HK-2 (cell line): Measurements from ENCODE around the gene ZC3H8.
"Not testable (repeated sequence)": the region's sequence is repeated elsewhere in the genome, so short reads cannot be mapped to it uniquely, and the experiment has no call there.

Experiments
- DNase-seq: peaks from one replicate; pipeline ENCODE4 v3.0.0-alpha.2; 2018; ENCODE audit not compliant: unreplicated experiment

ZC3H8 gene

GRCh38 chr2:112259509-112260294 is 4.9 kb upstream of the ZC3H8 start:
- DNase-seq: peak; percentile 48

DNA sequence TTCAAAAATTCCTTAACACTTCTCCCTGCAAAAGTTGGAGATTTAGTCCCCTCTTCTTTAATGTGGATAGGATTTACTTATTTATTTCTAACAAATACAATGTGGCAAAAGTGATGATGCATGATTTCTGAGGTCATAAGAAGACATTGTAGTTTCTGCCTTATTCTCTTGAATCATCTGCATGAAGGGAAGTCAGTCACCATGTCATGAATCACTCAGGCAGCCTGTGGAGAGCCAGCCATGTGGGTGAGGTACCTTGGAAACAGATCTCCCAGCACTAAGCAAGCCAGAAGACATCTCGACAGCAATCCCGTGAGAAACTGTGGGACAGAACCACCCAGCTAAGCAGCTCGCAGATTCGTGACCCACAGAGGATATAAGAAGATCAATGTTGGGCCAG is 2.7 kb upstream of the ZC3H8 start:
- peak; percentile 29 for DNase-seq

DNA sequence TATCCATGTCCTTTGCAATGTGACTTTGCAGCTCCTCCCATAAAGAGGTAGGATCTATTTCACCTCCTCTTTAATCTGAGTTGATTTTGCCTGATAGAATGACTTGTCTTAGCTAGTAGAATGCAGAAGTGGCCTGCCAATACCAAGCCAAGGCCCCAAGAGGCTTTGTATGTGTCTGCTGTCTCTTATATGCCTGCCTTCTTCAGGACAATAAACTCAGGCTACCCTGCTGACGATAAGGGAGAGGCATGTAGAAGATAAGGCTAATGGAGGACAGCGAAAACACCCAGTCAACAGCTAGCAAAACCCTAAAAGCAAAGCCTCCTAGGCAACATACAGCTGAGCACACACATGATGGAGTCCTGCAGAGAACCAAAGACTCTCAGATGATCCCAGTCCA is 1.8 kb upstream of the ZC3H8 start:
- no peak for DNase-seq

- DNase-seq: no peak
These were observed 1.0 kb upstream of the ZC3H8 start for GRCh38 chr2:112255875-112256274.

GRCh38 chr2:112253261-112253815 is 1.5 kb downstream of the ZC3H8 start:
- no peak for DNase-seq

DNA sequence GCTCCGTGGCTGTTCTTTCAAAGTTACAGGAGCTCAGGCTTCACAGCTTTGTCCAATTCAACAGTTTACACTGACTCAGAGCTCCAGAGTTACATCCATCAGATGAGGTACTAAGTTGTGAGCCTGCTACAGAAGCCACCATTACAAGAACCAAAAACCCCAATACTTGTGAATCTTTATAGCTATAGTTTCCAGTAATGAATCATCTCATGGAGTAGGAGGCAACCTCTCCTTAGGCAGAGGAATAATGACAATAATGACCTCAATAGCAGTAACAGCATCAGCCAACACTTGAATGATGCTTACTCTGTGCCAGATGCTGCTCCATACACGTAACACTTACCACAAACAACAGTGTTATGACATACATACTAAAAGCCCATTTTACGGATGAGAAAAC is 3.6 kb downstream of the ZC3H8 start:
- DNase-seq: no peak

DNA sequence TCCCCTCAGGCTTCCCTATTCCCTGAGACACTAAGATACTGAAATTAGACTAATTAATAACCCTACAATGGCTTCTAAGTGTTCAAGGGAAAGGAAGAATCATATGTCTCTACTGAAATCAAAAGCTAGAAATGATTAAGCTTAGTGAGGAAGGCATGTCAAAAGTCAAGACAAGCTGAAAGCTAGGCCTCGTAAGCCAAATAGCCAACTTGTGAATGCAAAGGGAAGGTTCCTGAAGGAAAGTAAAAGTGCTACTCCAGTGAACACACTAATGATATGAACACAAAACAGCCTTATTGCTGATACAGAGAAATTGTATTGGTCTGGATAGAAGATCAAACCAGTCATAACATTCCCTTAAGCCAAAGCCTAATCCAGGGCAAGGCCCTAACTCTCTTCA is 10.0 kb downstream of the ZC3H8 start:
- DNase-seq: no peak

GRCh38 chr2:112243233-112243632 is 11.6 kb downstream of the ZC3H8 start:
- no peak for DNase-seq

GRCh38 chr2:112242384-112242783 is 12.5 kb downstream of the ZC3H8 start:
- no peak for DNase-seq

DNA sequence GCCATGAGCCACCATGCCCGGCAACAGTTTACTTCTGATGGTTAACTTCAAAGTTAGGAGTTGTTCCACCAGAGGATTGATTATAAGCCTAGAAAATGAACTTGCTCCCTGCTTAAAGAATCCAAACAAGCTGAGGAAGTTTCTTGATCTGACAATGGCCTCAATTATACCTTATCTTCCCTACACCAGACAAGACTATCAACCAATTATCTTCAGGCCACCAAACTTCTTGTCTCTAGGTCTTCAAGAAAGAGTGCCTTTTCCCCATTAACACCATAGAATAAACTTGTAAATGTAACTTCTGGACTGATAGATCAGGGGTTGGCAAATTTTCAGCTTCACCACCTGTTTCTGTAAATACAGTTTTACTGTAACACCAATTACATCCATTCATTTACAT is 15.0 kb downstream of the ZC3H8 start:
- no peak for DNase-seq

- no peak for DNase-seq
These were observed 24.5 kb downstream of the ZC3H8 start for GRCh38 chr2:112230371-112230770.

DNA sequence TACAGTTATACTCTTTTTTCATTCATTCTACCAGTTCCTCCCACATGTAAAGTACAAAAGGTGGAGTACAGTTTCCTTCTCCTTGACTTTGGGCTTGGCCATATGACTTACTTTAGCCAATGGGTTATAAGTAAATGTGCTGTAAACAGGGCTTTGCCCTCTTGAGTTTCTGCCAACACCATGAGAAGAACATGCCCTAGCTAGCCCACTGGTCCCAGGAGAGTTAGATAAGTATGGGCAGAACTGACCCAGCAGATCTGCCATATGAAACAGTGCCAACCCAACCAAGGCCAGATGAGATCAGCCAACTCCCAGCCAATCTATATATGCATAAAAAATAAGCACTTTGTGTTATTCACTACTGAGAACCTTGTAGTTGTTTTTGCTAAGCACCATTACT is 25.5 kb downstream of the ZC3H8 start:
- DNase-seq: no peak

GRCh38 chr2:112220831-112221230 is 34.0 kb downstream of the ZC3H8 start:
- no peak for DNase-seq

GRCh38 chr2:112220186-112220585 is 34.7 kb downstream of the ZC3H8 start:
- no peak for DNase-seq

GRCh38 chr2:112217854-112218253 is 37.0 kb downstream of the ZC3H8 start:
- no peak for DNase-seq

GRCh38 chr2:112216167-112216566 is 38.7 kb downstream of the ZC3H8 start:
- no peak for DNase-seq

DNA sequence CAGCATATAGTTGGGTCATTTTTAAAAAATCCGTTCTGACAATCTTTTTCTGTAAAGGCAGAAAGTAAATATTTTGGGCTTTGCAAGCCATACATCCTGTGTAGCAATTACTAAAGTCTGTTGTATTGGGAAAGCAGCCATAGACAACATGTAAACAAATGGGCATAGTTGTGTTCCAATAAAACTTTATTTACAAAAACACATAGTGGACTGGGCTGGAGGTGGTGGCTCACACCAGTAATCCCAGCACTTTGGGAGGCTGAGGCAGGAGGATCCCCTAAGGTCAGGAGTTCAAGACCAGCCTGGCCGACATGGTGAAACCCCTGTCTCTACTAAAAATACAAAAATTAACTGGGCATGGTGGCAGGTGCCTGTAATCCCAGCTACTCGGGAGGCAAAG is 46.9 kb downstream of the ZC3H8 start:
- not testable (repeated sequence) for DNase-seq

- no peak for DNase-seq
These were observed 50.4 kb downstream of the ZC3H8 start for GRCh38 chr2:112204411-112204810.

DNA sequence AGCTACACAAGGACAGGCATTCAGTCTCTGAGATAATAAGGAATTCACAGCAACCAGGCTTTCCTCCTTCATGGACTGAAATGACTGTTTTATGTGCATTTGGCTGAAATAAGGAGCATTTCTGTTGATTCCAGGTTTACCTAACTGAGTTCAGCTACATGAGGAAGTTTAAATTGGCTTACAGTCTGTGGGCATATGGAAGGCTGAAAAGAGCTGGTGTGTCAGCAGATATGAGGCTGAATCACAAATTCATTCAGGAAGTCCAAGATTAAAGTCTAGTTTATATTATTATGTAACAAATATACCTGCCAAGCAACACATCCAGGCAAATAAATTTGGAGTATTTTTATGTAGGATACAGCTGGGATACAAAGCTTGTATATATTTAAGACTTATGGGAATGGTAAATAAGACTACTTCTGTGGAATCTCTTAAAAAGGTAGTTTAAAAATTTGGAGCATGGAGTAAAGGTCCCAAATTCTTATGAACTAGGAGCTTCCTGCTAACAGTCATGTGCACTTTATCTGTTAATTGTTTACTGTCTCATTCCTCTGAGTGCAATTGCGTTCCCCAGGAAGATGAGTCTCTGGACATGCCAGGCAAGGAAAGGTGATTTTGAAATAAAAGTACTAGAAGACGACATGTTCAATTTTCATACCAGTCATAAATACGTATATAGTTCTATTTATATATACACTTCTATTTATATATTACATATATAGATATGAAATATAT is 53.0 kb downstream of the ZC3H8 start:
- no peak for DNase-seq

- no peak for DNase-seq
These were observed 55.7 kb downstream of the ZC3H8 start for GRCh38 chr2:112199188-112199587.

DNA sequence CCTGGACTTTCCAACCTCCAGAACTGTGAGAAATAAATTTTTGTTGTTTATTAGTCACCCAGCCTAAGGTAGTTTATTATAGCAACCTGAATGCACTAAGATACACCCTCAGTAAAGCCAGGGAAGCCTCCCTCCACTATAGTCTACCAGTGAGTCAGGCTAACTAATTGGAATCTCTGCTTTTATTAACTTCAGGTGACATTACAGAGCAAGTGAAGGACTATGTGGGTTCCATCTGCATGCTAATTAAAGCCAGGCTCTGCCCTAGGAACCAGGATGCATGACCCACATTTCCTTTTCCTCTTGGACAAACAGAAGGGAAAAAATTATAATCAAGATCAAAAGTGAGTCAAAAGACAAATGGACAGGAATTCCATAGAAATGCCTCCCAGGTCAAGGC is 56.1 kb downstream of the ZC3H8 start:
- DNase-seq: no peak

DNA sequence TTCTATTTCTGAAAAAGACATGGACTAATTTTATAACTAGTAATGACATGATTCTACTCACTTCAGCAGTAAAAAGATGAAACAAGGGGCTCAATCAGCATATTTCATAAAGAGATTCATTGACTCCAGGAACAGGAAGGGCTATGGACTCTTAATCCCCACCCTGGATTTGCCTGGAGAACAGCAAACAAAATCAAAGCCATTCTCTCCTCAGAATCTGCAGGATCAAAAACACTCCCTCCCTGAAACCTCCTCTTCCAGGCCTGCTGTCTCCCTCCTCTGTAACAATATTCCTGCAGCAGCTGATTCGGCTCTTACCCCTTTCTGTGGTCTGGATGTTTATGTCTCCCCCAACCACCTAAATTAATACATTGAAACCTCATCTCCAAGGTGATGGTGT is 57.0 kb downstream of the ZC3H8 start:
- DNase-seq: no peak

DNA sequence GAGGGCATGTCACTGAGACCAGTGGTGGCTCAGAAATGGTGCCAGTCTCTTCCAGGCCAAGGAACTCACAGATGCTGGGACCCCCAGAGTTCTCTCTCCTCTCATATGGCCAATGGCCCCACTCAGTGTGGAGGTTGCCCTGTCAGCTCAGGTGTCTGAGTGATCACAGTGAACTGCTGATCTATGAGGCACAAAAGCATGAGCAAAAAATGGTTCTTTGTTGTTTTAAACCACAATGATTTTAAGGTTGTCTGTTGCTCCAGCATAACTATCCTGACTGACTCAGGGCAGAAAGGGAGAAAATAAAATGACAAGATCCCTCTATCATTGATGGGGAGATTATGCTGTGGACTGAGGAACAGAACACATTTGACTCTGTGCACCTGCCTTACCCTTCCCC is 58.9 kb downstream of the ZC3H8 start:
- no peak for DNase-seq
